NOMO-1 treated with DMSO at 0.1 percent for 48 hours (cell line): ENCODE results near the gene TIMP1.

ENCODE experiments used
- DNase-seq: peaks from one replicate; lab custom pipeline; 2025; ENCODE audit not compliant: unreplicated experiment; lab: John Stamatoyannopoulos, UW

TIMP1 gene

DNA sequence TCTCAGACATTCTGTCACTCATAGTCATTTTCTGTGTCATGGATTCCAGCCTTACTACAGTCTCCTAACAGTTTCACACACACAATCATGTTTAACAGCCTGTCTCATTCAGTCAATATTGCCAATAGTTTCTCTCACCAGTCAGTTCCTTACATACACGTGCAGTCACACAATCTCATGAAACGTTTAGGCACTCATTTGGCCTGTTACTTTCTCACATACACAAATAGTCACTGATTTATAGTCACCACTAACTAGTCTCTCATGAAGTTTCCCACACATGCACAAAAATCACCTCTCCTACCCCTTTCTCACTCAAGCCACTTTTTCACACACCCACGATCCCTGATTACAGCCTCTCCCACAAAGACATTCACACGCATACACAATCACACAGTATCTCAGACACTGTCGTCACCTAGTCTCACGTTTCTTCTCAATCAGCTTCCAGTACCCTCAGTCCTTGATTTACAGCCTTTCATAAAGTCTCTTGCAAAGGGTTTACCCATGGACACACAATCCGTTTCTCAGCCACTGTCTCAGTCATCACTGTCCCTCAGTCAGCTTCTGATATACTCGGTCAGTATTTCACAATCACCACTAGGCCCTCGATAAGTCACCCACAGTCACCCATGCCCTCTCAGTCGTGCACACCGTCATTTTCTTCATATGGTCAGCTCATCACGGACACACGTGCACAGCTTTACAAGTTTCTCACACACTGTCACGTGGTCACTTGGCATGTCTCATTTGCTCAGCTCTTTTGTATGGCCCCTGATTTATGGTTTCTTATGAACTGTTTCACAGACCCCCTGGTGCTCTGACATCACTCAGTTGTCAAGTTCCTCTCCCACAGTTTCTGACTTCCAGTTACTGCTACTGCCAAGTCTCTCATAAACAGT, 51.7 kb downstream of the TIMP1 start:
- DNase-seq, result no peak

DNA sequence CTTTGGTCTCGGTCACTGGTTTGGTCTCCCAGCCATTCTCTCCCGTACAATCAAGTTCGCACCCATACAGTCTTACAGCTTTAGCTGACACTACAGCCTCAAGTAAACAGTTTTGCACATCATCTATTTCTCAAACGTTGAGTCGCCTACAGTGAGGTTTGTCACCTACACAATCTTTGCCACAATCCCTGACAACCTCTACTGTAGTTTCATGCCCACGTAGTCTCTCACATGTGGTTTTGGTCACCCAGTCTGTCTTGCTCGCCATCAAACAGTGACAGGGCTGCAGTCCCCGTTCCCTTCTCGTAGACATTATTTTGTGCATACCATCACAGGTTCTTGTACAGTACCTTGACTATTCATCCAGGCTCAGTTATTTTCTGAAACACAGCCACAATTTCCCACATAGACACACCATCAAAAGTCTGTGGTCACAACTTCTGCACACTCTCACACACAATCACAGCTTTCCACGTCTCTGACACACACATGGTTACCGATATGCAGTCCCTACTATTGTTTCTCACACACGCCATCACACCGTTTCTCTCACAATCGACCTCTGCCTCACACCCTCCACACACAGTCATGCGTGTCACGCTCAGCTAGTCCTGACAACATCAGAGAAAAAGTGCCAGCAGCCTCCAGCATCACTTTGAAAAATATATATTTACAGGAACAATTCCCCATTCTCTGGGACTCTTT, 52.8 kb downstream of the TIMP1 start:
- DNase-seq, result no peak
